ENCODE results near the gene HHEX.

HHEX gene

DNA sequence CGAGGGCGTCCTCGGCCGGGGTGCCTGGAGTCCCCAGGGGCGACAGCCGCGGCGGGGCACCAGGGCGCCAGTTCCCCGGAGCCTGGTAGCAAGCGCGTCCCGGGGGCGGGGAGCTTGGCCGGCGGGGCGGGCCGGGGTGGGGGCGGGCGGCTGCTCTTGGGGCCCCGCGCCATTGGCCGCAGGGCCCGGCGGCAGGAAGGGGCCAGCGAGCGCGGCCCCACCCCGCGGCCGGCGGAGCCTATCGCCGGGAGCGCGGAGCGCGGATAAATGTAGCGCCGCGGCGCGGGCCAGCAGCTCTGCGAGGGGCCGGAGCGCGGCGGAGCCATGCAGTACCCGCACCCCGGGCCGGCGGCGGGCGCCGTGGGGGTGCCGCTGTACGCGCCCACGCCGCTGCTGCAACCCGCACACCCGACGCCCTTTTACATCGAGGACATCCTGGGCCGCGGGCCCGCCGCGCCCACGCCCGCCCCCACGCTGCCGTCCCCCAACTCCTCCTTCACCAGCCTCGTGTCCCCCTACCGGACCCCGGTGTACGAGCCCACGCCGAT is at the start of gene HHEX:
HHEX (plus strand) TSS at position 293 of the 548 bp plus-strand sequence; CDS start at position 325, 32 bp downstream.
- ATAC-seq, result peak; percentile 90
- TF ChIP-seq ZFP30 (CRISPR knock-in tag; IDR thresholded peaks at IDR 0.05) (no peak), ZNF565 (CRISPR knock-in tag; conservative IDR thresholded peaks at IDR 0.05; ENCODE audit: low read depth) (no peak), TOX (CRISPR knock-in tag; IDR thresholded peaks at IDR 0.05; ENCODE audit: borderline replicate concordance) (no peak), ZC3H10 (CRISPR knock-in tag; IDR thresholded peaks at IDR 0.05) (no peak)
- TF ChIP-seq, protein P1, sequence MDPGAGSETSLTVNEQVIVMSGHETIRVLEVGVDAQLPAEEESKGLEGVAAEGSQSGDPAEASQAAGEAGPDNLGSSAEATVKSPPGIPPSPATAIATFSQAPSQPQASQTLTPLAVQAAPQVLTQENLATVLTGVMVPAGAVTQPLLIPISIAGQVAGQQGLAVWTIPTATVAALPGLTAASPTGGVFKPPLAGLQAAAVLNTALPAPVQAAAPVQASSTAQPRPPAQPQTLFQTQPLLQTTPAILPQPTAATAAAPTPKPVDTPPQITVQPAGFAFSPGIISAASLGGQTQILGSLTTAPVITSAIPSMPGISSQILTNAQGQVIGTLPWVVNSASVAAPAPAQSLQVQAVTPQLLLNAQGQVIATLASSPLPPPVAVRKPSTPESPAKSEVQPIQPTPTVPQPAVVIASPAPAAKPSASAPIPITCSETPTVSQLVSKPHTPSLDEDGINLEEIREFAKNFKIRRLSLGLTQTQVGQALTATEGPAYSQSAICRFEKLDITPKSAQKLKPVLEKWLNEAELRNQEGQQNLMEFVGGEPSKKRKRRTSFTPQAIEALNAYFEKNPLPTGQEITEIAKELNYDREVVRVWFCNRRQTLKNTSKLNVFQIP (CRISPR knock-in tag; IDR thresholded peaks at IDR 0.05; ENCODE audit: borderline replicate concordance, low read depth), result no peak

DNA sequence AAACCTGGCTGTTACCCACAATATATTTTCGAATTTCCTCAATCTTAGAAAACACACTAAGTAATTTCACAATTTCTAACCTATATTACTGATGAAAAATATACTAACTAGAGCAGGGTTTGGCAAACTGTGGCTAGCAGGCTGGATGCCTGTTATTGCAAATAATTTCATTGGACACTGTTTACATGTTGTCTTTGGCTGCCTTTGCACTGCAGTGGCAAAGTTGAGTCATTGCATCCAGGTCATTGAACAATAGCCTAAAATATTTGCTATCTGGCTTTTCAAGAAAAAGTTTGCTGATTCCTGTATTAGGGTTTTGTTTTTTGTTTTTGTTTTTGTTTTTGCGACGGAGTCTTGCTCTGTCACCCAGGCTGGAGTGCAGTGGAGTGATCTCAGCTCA is 49.6 kb upstream of the HHEX start:
- peak; percentile 55; the same call in 2 of the 3 replicates for ATAC-seq
- TF ChIP-seq SNAI2 (CRISPR knock-in tag; IDR thresholded peaks at IDR 0.05) (no peak), ESRRG (CRISPR knock-in tag; IDR thresholded peaks at IDR 0.05) (no peak), RARB (CRISPR knock-in tag; IDR thresholded peaks at IDR 0.05) (no peak), ZNF8 (CRISPR knock-in tag; IDR thresholded peaks at IDR 0.05) (no peak)
- TF ChIP-seq, protein P2, sequence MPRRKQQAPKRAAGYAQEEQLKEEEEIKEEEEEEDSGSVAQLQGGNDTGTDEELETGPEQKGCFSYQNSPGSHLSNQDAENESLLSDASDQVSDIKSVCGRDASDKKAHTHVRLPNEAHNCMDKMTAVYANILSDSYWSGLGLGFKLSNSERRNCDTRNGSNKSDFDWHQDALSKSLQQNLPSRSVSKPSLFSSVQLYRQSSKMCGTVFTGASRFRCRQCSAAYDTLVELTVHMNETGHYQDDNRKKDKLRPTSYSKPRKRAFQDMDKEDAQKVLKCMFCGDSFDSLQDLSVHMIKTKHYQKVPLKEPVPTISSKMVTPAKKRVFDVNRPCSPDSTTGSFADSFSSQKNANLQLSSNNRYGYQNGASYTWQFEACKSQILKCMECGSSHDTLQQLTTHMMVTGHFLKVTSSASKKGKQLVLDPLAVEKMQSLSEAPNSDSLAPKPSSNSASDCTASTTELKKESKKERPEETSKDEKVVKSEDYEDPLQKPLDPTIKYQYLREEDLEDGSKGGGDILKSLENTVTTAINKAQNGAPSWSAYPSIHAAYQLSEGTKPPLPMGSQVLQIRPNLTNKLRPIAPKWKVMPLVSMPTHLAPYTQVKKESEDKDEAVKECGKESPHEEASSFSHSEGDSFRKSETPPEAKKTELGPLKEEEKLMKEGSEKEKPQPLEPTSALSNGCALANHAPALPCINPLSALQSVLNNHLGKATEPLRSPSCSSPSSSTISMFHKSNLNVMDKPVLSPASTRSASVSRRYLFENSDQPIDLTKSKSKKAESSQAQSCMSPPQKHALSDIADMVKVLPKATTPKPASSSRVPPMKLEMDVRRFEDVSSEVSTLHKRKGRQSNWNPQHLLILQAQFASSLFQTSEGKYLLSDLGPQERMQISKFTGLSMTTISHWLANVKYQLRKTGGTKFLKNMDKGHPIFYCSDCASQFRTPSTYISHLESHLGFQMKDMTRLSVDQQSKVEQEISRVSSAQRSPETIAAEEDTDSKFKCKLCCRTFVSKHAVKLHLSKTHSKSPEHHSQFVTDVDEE (CRISPR knock-in tag; IDR thresholded peaks at IDR 0.05), result no peak
- TF ChIP-seq, protein P3, sequence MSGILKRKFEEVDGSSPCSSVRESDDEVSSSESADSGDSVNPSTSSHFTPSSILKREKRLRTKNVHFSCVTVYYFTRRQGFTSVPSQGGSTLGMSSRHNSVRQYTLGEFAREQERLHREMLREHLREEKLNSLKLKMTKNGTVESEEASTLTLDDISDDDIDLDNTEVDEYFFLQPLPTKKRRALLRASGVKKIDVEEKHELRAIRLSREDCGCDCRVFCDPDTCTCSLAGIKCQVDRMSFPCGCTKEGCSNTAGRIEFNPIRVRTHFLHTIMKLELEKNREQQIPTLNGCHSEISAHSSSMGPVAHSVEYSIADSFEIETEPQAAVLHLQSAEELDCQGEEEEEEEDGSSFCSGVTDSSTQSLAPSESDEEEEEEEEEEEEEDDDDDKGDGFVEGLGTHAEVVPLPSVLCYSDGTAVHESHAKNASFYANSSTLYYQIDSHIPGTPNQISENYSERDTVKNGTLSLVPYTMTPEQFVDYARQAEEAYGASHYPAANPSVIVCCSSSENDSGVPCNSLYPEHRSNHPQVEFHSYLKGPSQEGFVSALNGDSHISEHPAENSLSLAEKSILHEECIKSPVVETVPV (CRISPR knock-in tag; IDR thresholded peaks at IDR 0.05), result no peak

DNA sequence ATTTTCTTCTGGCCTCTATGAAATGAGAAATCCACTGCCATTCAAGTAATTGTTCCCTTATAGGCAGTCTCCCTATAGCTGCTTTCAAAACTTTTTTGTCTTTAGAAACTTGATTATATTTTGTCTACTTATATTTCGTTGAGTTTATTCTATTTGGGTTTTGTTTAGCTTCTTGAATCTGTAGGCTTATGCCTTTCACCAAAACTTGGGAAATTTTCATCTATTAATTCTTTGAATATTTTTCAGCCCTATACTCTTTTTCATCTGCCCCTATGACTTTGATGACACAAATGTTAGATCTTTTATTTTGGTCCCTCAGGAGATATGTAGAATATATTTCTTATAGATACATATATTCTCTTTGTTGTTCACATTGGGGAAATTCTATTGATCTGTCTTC is 48.3 kb upstream of the HHEX start:
- no peak for TF ChIP-seq ZFP30 (CRISPR knock-in tag; IDR thresholded peaks at IDR 0.05)
- TF ChIP-seq TOX (CRISPR knock-in tag; IDR thresholded peaks at IDR 0.05; ENCODE audit: borderline replicate concordance), result no peak
- no peak for TF ChIP-seq ISL1 (CRISPR knock-in tag; IDR thresholded peaks at IDR 0.05)
- no peak for TF ChIP-seq TCF4 (CRISPR knock-in tag; IDR thresholded peaks at IDR 0.05; ENCODE audit: borderline replicate concordance)
- TF ChIP-seq BACH2 (CRISPR knock-in tag; IDR thresholded peaks at IDR 0.05; ENCODE audit: borderline replicate concordance), result no peak
- no peak for TF ChIP-seq CSDC2 (CRISPR knock-in tag; IDR thresholded peaks at IDR 0.05)
- TF ChIP-seq, protein P2 (CRISPR knock-in tag; IDR thresholded peaks at IDR 0.05), result no peak
- TF ChIP-seq ZNF70 (CRISPR knock-in tag; IDR thresholded peaks at IDR 0.05), result no peak
- no peak for TF ChIP-seq ZFP3 (CRISPR knock-in tag; IDR thresholded peaks at IDR 0.05)
- TF ChIP-seq OSR1 (CRISPR knock-in tag; IDR thresholded peaks at IDR 0.05), result no peak
- no peak for TF ChIP-seq ARNTL (CRISPR knock-in tag; IDR thresholded peaks at IDR 0.05; ENCODE audit: borderline replicate concordance, low read depth)
- TF ChIP-seq, protein P3 (CRISPR knock-in tag; IDR thresholded peaks at IDR 0.05), result no peak
- no peak for ATAC-seq
